Activated CD4-positive, alpha-beta T cell treated with anti-CD3 and anti-CD28 coated beads for 1 hour (primary cell): ENCODE measurements around the gene TFAP2E.

ENCODE experiments used
- DNase-seq: peaks from one replicate; pipeline ENCODE4 v3.0.0-alpha.2; 2020

TFAP2E gene

DNA sequence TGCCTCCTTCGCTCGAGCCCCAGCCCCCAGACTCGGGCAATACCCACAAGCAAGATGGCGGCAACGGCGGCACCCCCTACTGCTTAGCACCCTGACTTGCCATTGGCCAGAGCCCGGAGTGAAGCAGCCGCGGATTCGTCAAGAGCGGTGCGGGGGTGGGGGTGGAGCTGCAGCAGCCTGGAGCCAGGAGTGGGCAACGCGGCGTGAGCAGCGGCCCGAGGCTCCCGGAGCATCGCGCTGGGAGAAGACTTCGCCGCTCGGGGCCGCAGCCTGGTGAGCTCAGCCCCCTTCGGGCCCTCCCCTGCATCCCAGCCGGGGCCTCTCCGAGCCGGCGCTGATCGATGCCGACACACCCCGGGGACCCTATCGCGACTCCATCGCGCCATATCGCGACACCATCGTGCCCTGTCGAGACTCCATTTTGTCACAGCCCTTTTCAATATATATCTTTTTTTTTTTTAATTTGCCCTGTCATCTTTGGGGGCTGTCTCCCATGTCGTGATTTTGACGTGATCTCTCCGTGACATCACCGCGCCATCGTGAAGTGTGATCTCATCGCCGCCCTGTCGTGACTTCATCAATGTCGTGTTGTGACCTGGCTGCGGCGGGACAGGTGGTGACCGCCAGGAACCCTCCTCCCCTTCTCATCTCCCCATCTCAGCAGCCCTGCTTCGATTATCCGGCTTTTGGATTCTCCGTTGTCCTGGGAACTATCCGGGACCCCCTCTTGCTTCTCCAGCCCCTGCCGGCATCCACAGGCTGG, 15.3 kb upstream of the TFAP2E start, which contains the start of gene NCDN:
TSS of gene NCDN (plus strand) at position 189 of the 763 bp plus-strand sequence. CDS start at position 581, 392 bp downstream.
- peak; percentile 92 for DNase-seq

DNA sequence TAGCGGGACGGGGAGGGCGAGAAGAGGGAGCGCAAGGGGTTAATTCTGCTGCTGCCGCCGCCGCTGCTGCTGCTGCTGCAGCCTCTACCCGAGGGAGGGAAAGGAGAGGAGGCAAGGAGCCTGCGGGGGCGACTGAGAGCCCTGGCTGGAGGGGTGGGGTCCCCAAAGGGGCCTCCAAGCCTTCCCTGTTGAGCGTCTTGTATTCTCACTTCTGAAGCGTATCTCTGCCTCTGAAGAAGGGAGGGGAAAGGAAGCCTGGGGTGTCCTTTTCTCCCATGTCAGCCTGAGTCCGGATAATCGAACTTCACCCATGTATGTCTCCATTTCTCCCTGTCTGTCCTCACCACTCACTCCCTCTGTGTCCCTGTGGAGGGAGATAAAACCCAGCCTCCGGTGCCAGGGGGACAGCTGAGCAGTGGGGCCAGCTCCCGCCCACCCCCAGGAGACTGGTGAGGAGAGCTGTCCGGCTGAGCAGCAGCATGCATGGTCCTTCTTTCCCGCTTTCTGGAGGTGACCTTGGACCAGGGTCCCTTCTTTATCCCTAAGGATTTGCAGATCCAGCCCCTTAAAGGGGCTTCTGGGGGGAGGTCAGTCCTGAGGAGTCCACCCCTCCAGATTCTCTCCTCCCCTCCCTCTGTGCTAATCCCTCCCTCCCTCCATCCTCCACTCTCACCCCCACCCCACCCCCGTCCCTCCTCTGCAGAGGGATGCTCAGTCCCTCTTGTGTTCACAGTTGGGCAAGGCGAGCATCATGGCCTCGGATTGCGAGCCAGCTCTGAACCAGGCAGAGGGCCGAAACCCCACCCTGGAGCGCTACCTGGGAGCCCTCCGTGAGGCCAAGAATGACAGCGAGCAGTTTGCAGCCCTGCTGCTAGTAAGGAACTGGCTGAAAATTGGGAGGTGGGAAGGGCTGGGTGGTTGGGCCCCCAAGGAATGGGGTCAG, 14.5 kb upstream of the TFAP2E start:
- no peak for DNase-seq

GRCh38 chr1:35559317-35559944, 13.7 kb upstream of the TFAP2E start:
- DNase-seq, result no peak

GRCh38 chr1:35560256-35561225, 12.6 kb upstream of the TFAP2E start:
- DNase-seq, result no peak

GRCh38 chr1:35561297-35561971, 11.7 kb upstream of the TFAP2E start:
- DNase-seq, result no peak

GRCh38 chr1:35561972-35562680, 11.0 kb upstream of the TFAP2E start:
- DNase-seq, result no peak

GRCh38 chr1:35563166-35563565, 9.9 kb upstream of the TFAP2E start:
- no peak for DNase-seq

DNA sequence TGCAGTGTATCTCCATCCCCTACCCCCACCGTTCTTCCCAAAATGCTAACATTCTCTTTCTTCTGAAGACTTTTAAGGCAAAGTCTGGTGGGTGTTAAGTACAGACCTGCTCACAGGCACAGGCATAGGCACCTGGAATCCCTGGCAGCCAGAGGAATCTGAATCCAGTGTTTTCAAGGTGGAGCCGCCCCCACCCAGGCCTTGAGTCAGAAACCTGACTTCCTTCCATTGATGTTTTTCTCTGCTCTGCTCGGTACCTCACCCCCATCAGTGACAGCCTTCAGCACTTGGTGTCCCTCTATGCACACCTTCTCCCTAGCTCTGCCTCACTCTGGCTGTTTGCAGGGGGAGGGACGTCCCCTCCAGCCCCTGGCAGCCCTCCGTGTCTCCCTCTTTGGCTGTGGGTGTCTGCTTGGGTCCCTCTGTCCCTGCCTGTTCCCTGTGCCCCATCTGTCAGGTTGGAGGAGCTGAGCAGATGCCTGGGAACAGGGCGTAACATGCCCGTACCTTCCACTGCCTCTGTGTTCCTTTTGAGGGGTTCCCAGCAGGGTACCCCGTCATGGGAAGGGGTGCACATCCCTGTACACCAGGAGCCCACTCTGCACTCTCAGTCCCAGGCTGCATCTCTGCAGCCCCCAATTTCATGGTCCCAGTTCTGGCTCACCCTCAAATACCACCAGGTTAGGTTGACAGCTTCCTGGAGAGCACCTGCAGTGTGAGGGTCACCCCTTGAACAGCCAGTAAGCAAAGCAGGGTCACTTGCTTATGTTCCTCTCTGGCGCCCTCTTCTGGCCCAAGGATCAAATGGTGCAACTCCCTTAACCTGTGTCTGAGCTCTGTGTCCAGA, 8.9 kb upstream of the TFAP2E start:
- peak; percentile 63 for DNase-seq

GRCh38 chr1:35564884-35565741, 8.0 kb upstream of the TFAP2E start:
- DNase-seq, result no peak

DNA sequence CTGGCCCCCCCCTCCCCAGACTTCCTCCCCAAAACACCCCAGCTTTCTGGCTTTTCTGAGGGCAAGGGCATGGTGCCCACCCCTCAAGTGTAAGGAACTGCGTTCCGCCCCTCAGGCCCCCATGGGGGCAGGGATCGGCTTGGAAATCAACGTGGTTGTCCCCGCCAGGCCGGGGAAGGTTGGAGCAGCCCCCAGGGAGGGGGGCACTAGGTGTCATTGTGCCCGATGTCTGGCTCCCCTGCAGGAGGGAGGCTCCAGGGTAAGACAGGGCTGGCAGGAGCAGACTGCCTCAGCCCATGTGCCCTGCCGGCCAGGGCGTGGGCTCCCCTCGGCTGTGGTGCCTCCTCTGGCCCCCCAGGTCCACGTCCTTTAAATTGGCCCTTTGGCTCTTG, 7.4 kb upstream of the TFAP2E start:
- no peak for DNase-seq

DNA sequence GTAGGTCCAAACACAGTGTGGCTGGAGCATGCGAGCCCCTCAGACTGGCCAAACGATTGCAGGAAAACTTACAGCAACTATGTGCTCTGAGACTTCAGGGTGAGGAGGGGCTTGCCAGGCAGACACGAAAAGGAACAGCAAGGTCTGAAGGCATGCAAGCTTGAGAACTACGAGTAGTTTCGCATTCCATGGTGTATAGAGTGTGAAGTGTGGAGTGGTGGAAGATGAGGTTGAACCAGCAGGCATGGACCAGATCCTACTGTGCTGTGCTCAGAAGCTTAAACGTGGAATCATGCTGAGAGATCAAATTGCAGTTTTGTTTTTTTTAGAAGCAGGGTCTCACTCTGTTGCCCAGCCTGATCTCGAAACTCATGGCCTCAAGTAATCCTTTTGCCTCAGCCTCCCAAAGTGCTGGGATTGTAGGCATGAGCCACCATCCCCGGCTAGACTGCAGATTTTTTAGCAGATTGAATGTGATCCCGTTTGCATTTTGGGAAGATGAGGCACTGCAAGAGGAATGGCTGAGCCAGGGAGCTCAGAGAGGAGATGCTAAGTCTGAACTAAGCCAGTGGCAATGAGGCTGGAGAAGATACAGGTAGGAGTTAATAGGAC, 5.1 kb upstream of the TFAP2E start:
- no peak for DNase-seq

GRCh38 chr1:35568975-35569395, 4.1 kb upstream of the TFAP2E start:
- peak; percentile 41 for DNase-seq

DNA sequence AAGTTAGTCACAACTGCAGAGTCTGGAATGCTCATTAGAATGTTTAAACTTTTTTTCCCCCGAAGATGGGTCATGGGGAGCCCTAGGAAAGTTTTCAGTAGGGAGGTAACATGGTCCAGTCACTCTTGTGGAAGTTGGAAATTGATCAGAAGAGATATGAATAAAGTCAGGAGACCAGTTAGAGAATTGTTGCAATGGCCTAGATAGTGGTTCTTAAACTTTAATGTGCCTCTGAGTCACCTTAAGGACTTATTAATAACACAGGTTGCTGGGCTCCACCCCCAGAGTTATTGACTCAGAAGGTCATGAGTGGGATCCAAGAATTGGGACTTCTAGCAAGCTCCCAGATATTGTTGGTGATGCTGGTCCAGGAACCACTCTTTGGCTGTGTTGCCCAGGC, 3.2 kb upstream of the TFAP2E start:
- DNase-seq, result no peak

GRCh38 chr1:35570589-35571137, 2.5 kb upstream of the TFAP2E start:
- no peak for DNase-seq

DNA sequence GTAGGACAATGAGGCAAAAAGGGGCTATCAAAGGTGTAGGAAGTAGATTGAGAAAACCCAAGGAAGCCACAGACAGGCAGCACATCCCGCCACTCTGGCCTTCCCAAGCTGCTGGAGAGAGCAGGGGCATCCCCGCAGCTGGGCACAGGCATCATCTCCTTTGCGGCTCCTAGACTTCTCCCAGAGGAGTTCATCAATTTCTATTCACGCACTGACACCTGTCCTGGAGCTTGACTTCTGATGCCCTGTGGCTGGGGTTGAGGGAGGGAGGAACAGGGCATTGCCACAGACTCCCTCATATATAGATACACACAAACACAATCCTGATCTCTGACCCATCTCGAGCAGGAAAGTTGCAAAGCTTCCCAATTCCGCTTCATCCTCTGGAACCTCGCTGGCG, 1.9 kb upstream of the TFAP2E start:
- DNase-seq, result no peak

DNA sequence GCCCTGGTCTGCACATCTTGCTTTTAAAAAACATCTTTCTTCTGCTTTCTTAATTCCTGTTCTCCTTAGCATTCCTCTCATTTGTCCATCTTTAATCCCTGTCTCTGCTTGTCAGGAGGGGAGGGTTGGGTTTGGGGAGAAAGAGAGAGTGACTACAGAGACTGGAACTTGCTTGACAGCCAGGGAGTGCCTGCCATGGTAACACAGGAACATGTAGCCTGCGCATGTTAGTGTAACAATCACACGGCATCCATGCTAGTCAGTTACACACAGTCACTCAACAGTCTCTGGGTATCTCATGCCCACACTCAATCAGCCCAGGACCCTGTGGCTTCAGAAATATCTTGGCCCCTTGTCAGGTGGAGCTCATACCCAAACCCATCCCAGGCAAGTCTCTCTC, 818 bp upstream of the TFAP2E start:
- DNase-seq, result no peak

GRCh38 chr1:35574125-35574654, 1.1 kb downstream of the TFAP2E start:
- no peak for DNase-seq
